Measurements from ENCODE around the gene CD48. TPM values are rescaled to one million over a fixed set of nuclear protein-coding genes. Genes with fewer than 3 reads are reported as not detected.
A peak's percentile ranks its signal among the peaks of the same experiment; 100 is the strongest.

The CD48 gene
- total RNA-seq, 2 experiments from 2014 or later, result 131 to 150 TPM

GRCh38 chr1:160670701-160671100 is 40.9 kb downstream of the CD48 start:
- Histone ChIP-seq H3K4me1 (ENCODE audit: insufficient read depth, low read length, poor library complexity, severe bottlenecking) (peaks cover 66% of the 10 kb centered on the region), H3K79me2 (ENCODE audit: insufficient read depth, low read depth, low read length) (no peaks in the 10 kb centered on the region), H3K9me2 (ENCODE audit: insufficient read depth, low read length) (no peaks in the 10 kb centered on the region), H2AFZ (ENCODE audit: low read length) (no peak overlapping the region), H3K36me3 (ENCODE audit: insufficient read depth, low read length) (peaks cover 18% of the 10 kb centered on the region), H3K4me3 (ENCODE audit: low read depth, low read length, poor library complexity, severe bottlenecking) (no peak overlapping the region), H3K9me3 (ENCODE audit: low read length) (peaks cover 21% of the 10 kb centered on the region), H4K20me1 (ENCODE audit: insufficient read depth, low read length) (no peaks in the 10 kb centered on the region), H3K4me2 (ENCODE audit: low read length) (peak overlapping the region; percentile 82; the same call in 1 of the 2 replicates), H3K27ac (ENCODE audit: low read depth, low read length, poor library complexity, severe bottlenecking) (peak overlapping the region; percentile 93)
- TF ChIP-seq, protein P1, sequence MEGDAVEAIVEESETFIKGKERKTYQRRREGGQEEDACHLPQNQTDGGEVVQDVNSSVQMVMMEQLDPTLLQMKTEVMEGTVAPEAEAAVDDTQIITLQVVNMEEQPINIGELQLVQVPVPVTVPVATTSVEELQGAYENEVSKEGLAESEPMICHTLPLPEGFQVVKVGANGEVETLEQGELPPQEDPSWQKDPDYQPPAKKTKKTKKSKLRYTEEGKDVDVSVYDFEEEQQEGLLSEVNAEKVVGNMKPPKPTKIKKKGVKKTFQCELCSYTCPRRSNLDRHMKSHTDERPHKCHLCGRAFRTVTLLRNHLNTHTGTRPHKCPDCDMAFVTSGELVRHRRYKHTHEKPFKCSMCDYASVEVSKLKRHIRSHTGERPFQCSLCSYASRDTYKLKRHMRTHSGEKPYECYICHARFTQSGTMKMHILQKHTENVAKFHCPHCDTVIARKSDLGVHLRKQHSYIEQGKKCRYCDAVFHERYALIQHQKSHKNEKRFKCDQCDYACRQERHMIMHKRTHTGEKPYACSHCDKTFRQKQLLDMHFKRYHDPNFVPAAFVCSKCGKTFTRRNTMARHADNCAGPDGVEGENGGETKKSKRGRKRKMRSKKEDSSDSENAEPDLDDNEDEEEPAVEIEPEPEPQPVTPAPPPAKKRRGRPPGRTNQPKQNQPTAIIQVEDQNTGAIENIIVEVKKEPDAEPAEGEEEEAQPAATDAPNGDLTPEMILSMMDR (conservative IDR thresholded peaks at IDR 0.05; ENCODE audit: low read length), result no peak
- no peak for TF ChIP-seq EZH2phosphoT487 (IDR thresholded peaks at IDR 0.05; ENCODE audit: borderline replicate concordance, low read depth, low read length)
- ChIA-PET POLR2A (interaction anchor here (0.9 kb wide), 1 partner anchor 11 kb away, joined by 3 read pairs; no protein-coding TSS in a partner anchor), CTCF (ENCODE audit: unreplicated experiment) (no interaction called here)
- BruUV-seq (replicated peaks), result no TSS peak
- intact Hi-C loops (cut with micrococcal nuclease; ENCODE audit: unreplicated experiment), result loop anchor here (5.0 kb wide), 2 partner anchors 123 to 148 kb away; partner anchors contain the start of gene SLAMF6
- no peak for DNase-seq (ENCODE audit: low spot score)

GRCh38 chr1:160669802-160670201 is 41.8 kb downstream of the CD48 start:
- H3K27ac ChIP-seq (ENCODE audit: low read depth, low read length, poor library complexity, severe bottlenecking), result no peak overlapping the region
- intact Hi-C loops (cut with micrococcal nuclease; ENCODE audit: unreplicated experiment), result loop anchor here (5.0 kb wide), 2 partner anchors 123 to 148 kb away; partner anchors contain the start of gene SLAMF6
- ChIA-PET POLR2A (interaction anchor here (1.1 kb wide), 1 partner anchor 45 kb away, joined by 3 read pairs; no protein-coding TSS in a partner anchor), CTCF (ENCODE audit: unreplicated experiment) (no interaction called here)
- H3K4me2 ChIP-seq (ENCODE audit: low read length), result no peak overlapping the region
- no TSS peak for BruUV-seq (replicated peaks)
- H3K4me3 ChIP-seq (ENCODE audit: low read depth, low read length, poor library complexity, severe bottlenecking), result no peak overlapping the region
- peaks cover 18% of the 10 kb centered on the region for H3K36me3 ChIP-seq (ENCODE audit: insufficient read depth, low read length)
- H4K20me1 ChIP-seq (ENCODE audit: insufficient read depth, low read length), result no peaks in the 10 kb centered on the region
- no peak for DNase-seq (ENCODE audit: low spot score)
- H3K9me3 ChIP-seq (ENCODE audit: low read length), result peaks cover 21% of the 10 kb centered on the region
- H3K4me1 ChIP-seq (ENCODE audit: insufficient read depth, low read length, poor library complexity, severe bottlenecking), result peaks cover 66% of the 10 kb centered on the region
- TF ChIP-seq EZH2phosphoT487 (IDR thresholded peaks at IDR 0.05; ENCODE audit: borderline replicate concordance, low read depth, low read length), result no peak
- TF ChIP-seq, protein P1 (conservative IDR thresholded peaks at IDR 0.05; ENCODE audit: low read length), result no peak
- H2AFZ ChIP-seq (ENCODE audit: low read length), result no peak overlapping the region
- no peaks in the 10 kb centered on the region for H3K9me2 ChIP-seq (ENCODE audit: insufficient read depth, low read length)
- H3K79me2 ChIP-seq (ENCODE audit: insufficient read depth, low read depth, low read length), result no peaks in the 10 kb centered on the region

GRCh38 chr1:160669276-160669675 is 42.3 kb downstream of the CD48 start:
- intact Hi-C loops (cut with micrococcal nuclease; ENCODE audit: unreplicated experiment), result no loop called here
- Histone ChIP-seq H3K4me2 (ENCODE audit: low read length) (no peak overlapping the region), H3K9me3 (ENCODE audit: low read length) (peaks cover 21% of the 10 kb centered on the region), H2AFZ (ENCODE audit: low read length) (no peak overlapping the region), H3K79me2 (ENCODE audit: insufficient read depth, low read depth, low read length) (no peaks in the 10 kb centered on the region), H3K27ac (ENCODE audit: low read depth, low read length, poor library complexity, severe bottlenecking) (no peak overlapping the region), H3K9me2 (ENCODE audit: insufficient read depth, low read length) (no peaks in the 10 kb centered on the region), H3K4me1 (ENCODE audit: insufficient read depth, low read length, poor library complexity, severe bottlenecking) (peaks cover 66% of the 10 kb centered on the region), H3K4me3 (ENCODE audit: low read depth, low read length, poor library complexity, severe bottlenecking) (no peak overlapping the region), H3K36me3 (ENCODE audit: insufficient read depth, low read length) (peaks cover 18% of the 10 kb centered on the region), H4K20me1 (ENCODE audit: insufficient read depth, low read length) (no peaks in the 10 kb centered on the region)
- ChIA-PET CTCF (ENCODE audit: unreplicated experiment) (no interaction called here), POLR2A (interaction anchor here (1.1 to 1.6 kb wide), 4 partner anchors 11 to 44 kb away, joined by 3 to 4 read pairs (median 4); no protein-coding TSS in a partner anchor)
- TF ChIP-seq, protein P1 (conservative IDR thresholded peaks at IDR 0.05; ENCODE audit: low read length), result no peak
- TF ChIP-seq EZH2phosphoT487 (IDR thresholded peaks at IDR 0.05; ENCODE audit: borderline replicate concordance, low read depth, low read length), result no peak
- DNase-seq (ENCODE audit: low spot score), result no peak
- no TSS peak for BruUV-seq (replicated peaks)

Data from OCI-LY7 (cell line).